Measurements from ENCODE around the gene ENTR1. TPM values are rescaled to one million over a fixed set of nuclear protein-coding genes. Genes with fewer than 3 reads are reported as not detected.

ENTR1 gene
- total and polyA plus RNA-seq, 2 of the 13 experiments (the other 11 are each of a cell fraction or from before 2014, with no cell fraction given) = 70.1 to 76.4 TPM

GRCh38 chr9:136355616-136356557, 54.5 kb downstream of the ENTR1 start (continued):
- TF ChIP-seq CENPT (CRISPR knock-in tag; IDR thresholded peaks at IDR 0.05; ENCODE audit: low read depth) (no peak), ZNF224 (CRISPR knock-in tag; IDR thresholded peaks at IDR 0.05) (no peak), SYNCRIP (IDR thresholded peaks at IDR 0.05; ENCODE audit: insufficient read depth, low read depth, low read length) (no peak), ZSCAN25 (CRISPR knock-in tag; IDR thresholded peaks at IDR 0.05) (peak; percentile 98), ZNF563 (CRISPR knock-in tag; IDR thresholded peaks at IDR 0.05) (no peak), ZC3H4 (CRISPR knock-in tag; IDR thresholded peaks at IDR 0.05; ENCODE audit: borderline replicate concordance) (no peak), MAZ (IDR thresholded peaks at IDR 0.05; ENCODE audit: borderline replicate concordance, low read depth, low read length) (no peak), MAZ (CRISPR knock-in tag; IDR thresholded peaks at IDR 0.05; ENCODE audit: low read depth) (0 out of 2 replicates have a peak, but pooled peaks have one; percentile 10)
- TF ChIP-seq, protein P1, sequence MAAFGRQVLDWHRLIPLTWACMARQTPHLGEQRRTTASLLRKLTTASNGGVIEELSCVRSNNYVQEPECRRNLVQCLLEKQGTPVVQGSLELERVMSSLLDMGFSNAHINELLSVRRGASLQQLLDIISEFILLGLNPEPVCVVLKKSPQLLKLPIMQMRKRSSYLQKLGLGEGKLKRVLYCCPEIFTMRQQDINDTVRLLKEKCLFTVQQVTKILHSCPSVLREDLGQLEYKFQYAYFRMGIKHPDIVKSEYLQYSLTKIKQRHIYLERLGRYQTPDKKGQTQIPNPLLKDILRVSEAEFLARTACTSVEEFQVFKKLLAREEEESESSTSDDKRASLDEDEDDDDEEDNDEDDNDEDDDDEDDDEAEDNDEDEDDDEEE (CRISPR knock-in tag; IDR thresholded peaks at IDR 0.05) = no peak
- TF ChIP-seq, protein P2, sequence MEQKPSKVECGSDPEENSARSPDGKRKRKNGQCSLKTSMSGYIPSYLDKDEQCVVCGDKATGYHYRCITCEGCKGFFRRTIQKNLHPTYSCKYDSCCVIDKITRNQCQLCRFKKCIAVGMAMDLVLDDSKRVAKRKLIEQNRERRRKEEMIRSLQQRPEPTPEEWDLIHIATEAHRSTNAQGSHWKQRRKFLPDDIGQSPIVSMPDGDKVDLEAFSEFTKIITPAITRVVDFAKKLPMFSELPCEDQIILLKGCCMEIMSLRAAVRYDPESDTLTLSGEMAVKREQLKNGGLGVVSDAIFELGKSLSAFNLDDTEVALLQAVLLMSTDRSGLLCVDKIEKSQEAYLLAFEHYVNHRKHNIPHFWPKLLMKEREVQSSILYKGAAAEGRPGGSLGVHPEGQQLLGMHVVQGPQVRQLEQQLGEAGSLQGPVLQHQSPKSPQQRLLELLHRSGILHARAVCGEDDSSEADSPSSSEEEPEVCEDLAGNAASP (CRISPR knock-in tag; IDR thresholded peaks at IDR 0.05; ENCODE audit: borderline replicate concordance) = no peak

Data from HepG2 (cell line).